HK-2 (cell line): ENCODE measurements around the gene KPNA5.
"Not testable (repeated sequence)": the region's sequence is repeated elsewhere in the genome, so short reads cannot be mapped to it uniquely, and the experiment has no call there.

ENCODE experiments used
- DNase-seq: peaks from one replicate; pipeline ENCODE4 v3.0.0-alpha.2; 2018; ENCODE audit not compliant: unreplicated experiment

The KPNA5 gene

GRCh38 chr6:116703888-116704287 lies 22.9 kb downstream of the KPNA5 start:
- DNase-seq, result not testable (repeated sequence)

- no peak for DNase-seq
Observed at GRCh38 chr6:116705917-116706316, 24.9 kb downstream of the KPNA5 start.

- DNase-seq, result no peak
Observed at GRCh38 chr6:116714296-116714695, 33.3 kb downstream of the KPNA5 start.

GRCh38 chr6:116714761-116715160 lies 33.8 kb downstream of the KPNA5 start:
- DNase-seq, result no peak

- DNase-seq, result no peak
Observed at GRCh38 chr6:116726947-116727346, 45.9 kb downstream of the KPNA5 start.

- no peak for DNase-seq
Observed at GRCh38 chr6:116730513-116730912, 49.5 kb downstream of the KPNA5 start.

GRCh38 chr6:116737004-116737403 lies 56.0 kb downstream of the KPNA5 start:
- no peak for DNase-seq

GRCh38 chr6:116740486-116740885 lies 59.5 kb downstream of the KPNA5 start:
- DNase-seq, result not testable (repeated sequence)

- DNase-seq, result no peak
Observed at GRCh38 chr6:116741571-116741970, 60.6 kb downstream of the KPNA5 start.

- DNase-seq, result no peak
Observed at GRCh38 chr6:116745176-116745575, 64.2 kb downstream of the KPNA5 start.

GRCh38 chr6:116761779-116762178 lies 80.8 kb downstream of the KPNA5 start:
- no peak for DNase-seq

- no peak for DNase-seq
Observed at GRCh38 chr6:116762235-116762634, 81.2 kb downstream of the KPNA5 start.

GRCh38 chr6:116763048-116763447 lies 82.0 kb downstream of the KPNA5 start:
- DNase-seq, result no peak

- DNase-seq, result no peak
Observed at GRCh38 chr6:116763906-116764628, 83.1 kb downstream of the KPNA5 start.

- DNase-seq, result no peak
Observed at GRCh38 chr6:116764629-116764960, 83.6 kb downstream of the KPNA5 start.

- DNase-seq, result peak; percentile 21
Observed at GRCh38 chr6:116764961-116765841, 84.2 kb downstream of the KPNA5 start, which contains the start of gene FAM162B. FAM162B (minus strand) TSS chr6:116765719; CDS start chr6:116765576, 143 bp downstream.

- DNase-seq, result no peak
Observed at GRCh38 chr6:116766506-116767176, 85.6 kb downstream of the KPNA5 start.

GRCh38 chr6:116767715-116768114 lies 86.7 kb downstream of the KPNA5 start:
- no peak for DNase-seq

GRCh38 chr6:116772450-116772849 lies 91.4 kb downstream of the KPNA5 start:
- DNase-seq, result no peak

- DNase-seq, result no peak
Observed at GRCh38 chr6:116773886-116774285, 92.9 kb downstream of the KPNA5 start.

GRCh38 chr6:116779573-116780164 lies 98.7 kb downstream of the KPNA5 start:
- DNase-seq, result no peak

- DNase-seq, result no peak
Observed at GRCh38 chr6:116783852-116784251, 102.8 kb downstream of the KPNA5 start.
